Stomach smooth muscle (tissue), 2 donors: ENCODE results near the gene MUC13.

ENCODE experiments used
- H3K27ac ChIP-seq: one replicate; pipeline ENCODE4 v1.7.0; 2013; ENCODE audit warnings: mild to moderate bottlenecking, low read length, inconsistent platforms
- H3K27me3 ChIP-seq, 2 donors: one replicate each; pipeline ENCODE4 v1.7.0; 2013; ENCODE audit warnings: low read length in 2 of 2; ENCODE audit not compliant: insufficient read depth in 2 of 2, control insufficient read depth in 1 of 2
- H3K36me3 ChIP-seq, 2 donors: one replicate each; pipeline ENCODE4 v1.7.0; 2013; ENCODE audit warnings: low read length in 2 of 2; ENCODE audit not compliant: control insufficient read depth in 2 of 2, insufficient read depth in 2 of 2
- H3K4me1 ChIP-seq: one replicate; pipeline ENCODE4 v1.7.0; 2013; ENCODE audit warnings: low read length; ENCODE audit not compliant: control insufficient read depth, insufficient read depth
- H3K4me3 ChIP-seq, 2 donors: one replicate each; pipeline ENCODE4 v1.7.0; 2013; ENCODE audit warnings: low read length in 2 of 2
- H3K9ac ChIP-seq, 2 donors: one replicate each; pipeline ENCODE4 v1.7.0; 2013; ENCODE audit warnings: low read length in 2 of 2, mild to moderate bottlenecking in 1 of 2
- H3K9me3 ChIP-seq, 2 donors: one replicate each; pipeline ENCODE4 v1.7.0; 2013; ENCODE audit warnings: low read length in 2 of 2; ENCODE audit not compliant: control insufficient read depth in 2 of 2
- donor health status: healthy.
- donor health status: Pancreatic carcinoma.

Gene MUC13

DNA sequence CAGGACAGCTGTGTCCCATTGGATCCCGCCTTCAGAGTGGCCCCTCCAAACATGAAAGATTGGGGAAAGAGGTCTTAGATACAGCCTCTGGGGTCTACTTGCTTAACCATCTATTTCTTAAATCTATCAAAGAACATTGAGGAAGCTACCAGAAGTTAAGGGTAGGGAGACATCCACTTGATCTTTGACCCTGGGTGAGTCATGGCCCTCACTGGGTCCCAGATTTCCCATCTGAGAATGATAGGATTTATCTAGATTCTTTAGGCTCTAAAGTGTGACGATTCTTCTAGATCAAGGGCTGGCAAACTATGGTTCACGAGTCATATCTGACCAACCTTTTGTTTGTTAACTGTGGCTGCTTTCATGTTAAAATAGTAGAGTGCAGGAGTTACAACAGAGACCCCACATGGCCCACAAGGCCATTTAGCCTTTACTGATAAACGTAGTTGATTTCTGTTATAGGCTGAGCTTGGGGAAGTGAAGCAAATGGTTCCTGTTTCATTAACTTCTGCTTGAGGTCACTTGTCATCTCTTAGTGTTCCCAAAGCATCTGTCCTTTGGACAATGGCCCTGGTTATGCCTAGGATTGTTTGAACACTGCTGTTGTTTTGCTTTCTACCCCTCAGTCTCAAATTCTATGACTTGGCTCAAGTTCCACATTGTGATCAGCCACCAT lies 8.0 kb downstream of the MUC13 start:
- Histone ChIP-seq H3K27ac (no peak overlapping the region), H3K36me3 (no peaks in the 10 kb centered on the region), H3K9ac (no peak overlapping the region), H3K9me3 (no peaks in the 10 kb centered on the region), H3K4me3 (no peak overlapping the region), H3K27me3 (no peaks in the 10 kb centered on the region), H3K4me1 (no peaks in the 10 kb centered on the region)

GRCh38 chr3:124924741-124925140 lies 9.8 kb downstream of the MUC13 start:
- Histone ChIP-seq H3K27ac (no peak overlapping the region), H3K9me3 (no peaks in the 10 kb centered on the region), H3K4me3 (no peak overlapping the region), H3K4me1 (no peaks in the 10 kb centered on the region), H3K9ac (no peak overlapping the region), H3K27me3 (no peaks in the 10 kb centered on the region), H3K36me3 (no peaks in the 10 kb centered on the region)

DNA sequence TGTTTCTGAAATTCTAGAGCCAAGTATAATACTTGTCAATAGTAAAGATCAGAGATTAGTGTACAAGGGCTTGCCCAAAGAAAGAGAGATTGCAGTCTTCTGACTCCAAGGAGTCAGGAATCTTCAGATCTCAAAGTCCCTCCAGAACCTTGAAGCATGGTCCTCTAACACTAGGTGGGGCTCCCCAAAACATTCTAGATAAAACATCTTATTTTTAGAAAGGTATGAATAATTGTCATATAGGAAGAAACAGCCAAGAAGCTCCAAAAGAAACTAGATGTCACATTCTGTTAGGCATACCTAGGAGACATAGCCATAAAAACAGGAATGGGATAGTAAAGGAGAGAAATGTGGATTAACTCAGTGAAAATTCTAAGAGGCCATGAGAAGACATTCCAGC lies 10.7 kb downstream of the MUC13 start:
- H3K9ac ChIP-seq = no peak overlapping the region
- no peaks in the 10 kb centered on the region for H3K4me1 ChIP-seq
- no peak overlapping the region for H3K27ac ChIP-seq
- no peaks in the 10 kb centered on the region for H3K36me3 ChIP-seq
- H3K4me3 ChIP-seq = no peak overlapping the region
- H3K27me3 ChIP-seq = no peaks in the 10 kb centered on the region
- no peaks in the 10 kb centered on the region for H3K9me3 ChIP-seq

- H3K9ac ChIP-seq = no peak overlapping the region
- H3K27me3 ChIP-seq = no peaks in the 10 kb centered on the region
- H3K4me3 ChIP-seq = no peak overlapping the region
- no peak overlapping the region for H3K27ac ChIP-seq
- no peaks in the 10 kb centered on the region for H3K4me1 ChIP-seq
- H3K36me3 ChIP-seq = no peaks in the 10 kb centered on the region
- H3K9me3 ChIP-seq = no peaks in the 10 kb centered on the region
These were observed 13.8 kb downstream of the MUC13 start for GRCh38 chr3:124920718-124921117.

GRCh38 chr3:124919756-124920155 lies 14.8 kb downstream of the MUC13 start:
- Histone ChIP-seq H3K4me1 (no peaks in the 10 kb centered on the region), H3K36me3 (no peaks in the 10 kb centered on the region), H3K9me3 (no peaks in the 10 kb centered on the region), H3K4me3 (no peak overlapping the region), H3K27me3 (no peaks in the 10 kb centered on the region), H3K9ac (no peak overlapping the region), H3K27ac (no peak overlapping the region)

- Histone ChIP-seq H3K4me1 (no peaks in the 10 kb centered on the region), H3K36me3 (no peaks in the 10 kb centered on the region), H3K4me3 (no peak overlapping the region), H3K9me3 (no peaks in the 10 kb centered on the region), H3K27me3 (no peaks in the 10 kb centered on the region), H3K27ac (no peak overlapping the region), H3K9ac (no peak overlapping the region)
These were observed 16.0 kb downstream of the MUC13 start for GRCh38 chr3:124918524-124918923.

GRCh38 chr3:124916837-124917409 lies 17.6 kb downstream of the MUC13 start:
- Histone ChIP-seq H3K4me1 (no peaks in the 10 kb centered on the region), H3K9me3 (no peaks in the 10 kb centered on the region), H3K4me3 (no peak overlapping the region), H3K9ac (no peak overlapping the region), H3K27me3 (no peaks in the 10 kb centered on the region), H3K36me3 (no peaks in the 10 kb centered on the region), H3K27ac (no peak overlapping the region)

GRCh38 chr3:124915254-124915653 lies 19.3 kb downstream of the MUC13 start:
- Histone ChIP-seq H3K27ac (no peak overlapping the region), H3K36me3 (no peaks in the 10 kb centered on the region), H3K27me3 (no peaks in the 10 kb centered on the region), H3K4me1 (no peaks in the 10 kb centered on the region), H3K4me3 (no peak overlapping the region), H3K9ac (no peak overlapping the region), H3K9me3 (no peaks in the 10 kb centered on the region)

DNA sequence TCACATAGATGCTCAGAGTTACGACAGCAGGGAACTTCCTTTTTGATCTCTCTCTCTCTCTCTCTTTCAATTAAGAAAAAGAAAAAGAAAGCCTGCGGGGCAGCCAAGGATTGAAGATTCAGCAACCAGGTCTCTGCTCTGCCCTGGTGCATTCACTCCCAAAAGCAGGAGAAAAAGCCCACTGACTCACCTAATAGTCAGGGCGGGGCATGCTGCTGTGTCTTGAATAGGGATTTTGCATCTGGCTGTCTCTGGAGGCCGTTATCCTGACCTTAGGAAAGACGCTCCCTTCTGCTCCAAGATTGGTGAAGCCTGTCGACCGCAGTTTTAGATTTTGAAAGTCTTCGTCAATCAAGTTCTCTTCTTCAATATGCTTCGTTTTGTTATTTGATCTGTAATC lies 26.6 kb downstream of the MUC13 start:
- Histone ChIP-seq H3K4me1 (no peaks in the 10 kb centered on the region), H3K27me3 (no peaks in the 10 kb centered on the region), H3K36me3 (no peaks in the 10 kb centered on the region), H3K9ac (no peak overlapping the region), H3K27ac (no peak overlapping the region), H3K4me3 (no peak overlapping the region), H3K9me3 (no peaks in the 10 kb centered on the region)

GRCh38 chr3:124904835-124905492 lies 29.6 kb downstream of the MUC13 start:
- Histone ChIP-seq H3K4me1 (no peaks in the 10 kb centered on the region), H3K9me3 (no peaks in the 10 kb centered on the region), H3K4me3 (no peak overlapping the region), H3K27me3 (no peaks in the 10 kb centered on the region), H3K27ac (no peak overlapping the region), H3K9ac (no peak overlapping the region), H3K36me3 (no peaks in the 10 kb centered on the region)
